ENCODE results near the gene TGIF2LX.
"Not testable (repeated sequence)": the region's sequence is repeated elsewhere in the genome, so short reads cannot be mapped to it uniquely, and the experiment has no call there.

DNA sequence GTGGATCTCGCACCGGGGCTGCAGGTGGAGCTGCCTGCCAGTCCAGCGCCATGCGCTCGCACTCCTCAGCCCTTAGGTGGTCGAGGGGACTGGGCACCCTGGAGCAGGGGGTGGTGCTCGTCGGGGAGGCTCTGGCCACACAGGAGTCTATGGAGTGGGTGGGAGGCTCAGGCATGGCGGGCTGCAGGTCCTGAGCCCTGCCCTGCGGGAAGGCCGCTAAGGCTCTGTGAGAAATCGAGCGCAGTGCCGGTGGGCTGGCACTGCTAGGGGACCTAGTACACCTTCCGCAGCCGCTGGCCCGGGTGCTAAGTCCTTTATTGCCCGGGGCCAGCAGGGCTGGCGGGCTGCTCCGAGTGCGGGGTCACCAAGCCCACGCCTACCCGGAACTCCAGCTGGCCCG is 43.9 kb downstream of the TGIF2LX start:
- TF ChIP-seq CTCF (IDR thresholded peaks at IDR 0.05; ENCODE audit: borderline replicate concordance, extremely low read depth, low read length, poor library complexity, severe bottlenecking); EZH2 (IDR thresholded peaks at IDR 0.05; ENCODE audit: borderline replicate concordance, low read depth, low read length, severe bottlenecking): not testable (repeated sequence)

All from DND-41 (cell line).